ENCODE results near the gene DCTN5.
"Not testable (repeated sequence)": the region's sequence is repeated elsewhere in the genome, so short reads cannot be mapped to it uniquely, and the experiment has no call there.

DCTN5 gene

GRCh38 chr16:23611936-23612335 lies 29.3 kb upstream of the DCTN5 start:
- no peaks in the 10 kb centered on the region for H3K9me3 ChIP-seq (ENCODE audit: control insufficient read depth in 2 of 2, low read length in 2 of 2)
- no peak overlapping the region for H3K27ac ChIP-seq (ENCODE audit: low read length)
- peaks cover 13 to 16% of the 10 kb centered on the region in 2 donors for H3K36me3 ChIP-seq (ENCODE audit: control insufficient read depth in 2 of 2, insufficient read depth in 2 of 2, low read length in 2 of 2)
- H3K4me3 ChIP-seq (ENCODE audit: low read length in 2 of 2) = no peak overlapping the region
- H3K9ac ChIP-seq (ENCODE audit: low read length in 2 of 2) = no peak overlapping the region
- no peaks in the 10 kb centered on the region for H3K27me3 ChIP-seq (ENCODE audit: control insufficient read depth in 1 of 2, insufficient read depth in 2 of 2, low read length in 2 of 2)
- no peaks in the 10 kb centered on the region for H3K4me1 ChIP-seq (ENCODE audit: control insufficient read depth, insufficient read depth, low read length)

GRCh38 chr16:23615805-23616204 lies 25.5 kb upstream of the DCTN5 start:
- no peaks in the 10 kb centered on the region for H3K4me1 ChIP-seq (ENCODE audit: control insufficient read depth, insufficient read depth, low read length)
- no peaks in the 10 kb centered on the region for H3K27me3 ChIP-seq (ENCODE audit: control insufficient read depth in 1 of 2, insufficient read depth in 2 of 2, low read length in 2 of 2)
- H3K9me3 ChIP-seq (ENCODE audit: control insufficient read depth in 2 of 2, low read length in 2 of 2) = no peaks in the 10 kb centered on the region
- H3K4me3 ChIP-seq (ENCODE audit: low read length in 2 of 2) = no peak overlapping the region
- H3K9ac ChIP-seq (ENCODE audit: low read length in 2 of 2) = no peak overlapping the region
- peaks cover 12 to 23% of the 10 kb centered on the region in 2 donors for H3K36me3 ChIP-seq (ENCODE audit: control insufficient read depth in 2 of 2, insufficient read depth in 2 of 2, low read length in 2 of 2)
- no peak overlapping the region for H3K27ac ChIP-seq (ENCODE audit: low read length)

- Histone ChIP-seq H3K4me3 (ENCODE audit: low read length in 2 of 2) (no peak overlapping the region), H3K27me3 (ENCODE audit: control insufficient read depth in 1 of 2, insufficient read depth in 2 of 2, low read length in 2 of 2) (no peaks in the 10 kb centered on the region), H3K27ac (ENCODE audit: low read length) (no peak overlapping the region), H3K36me3 (ENCODE audit: control insufficient read depth in 2 of 2, insufficient read depth in 2 of 2, low read length in 2 of 2) (peaks cover 25 to 35% of the 10 kb centered on the region in 2 donors), H3K9me3 (ENCODE audit: control insufficient read depth in 2 of 2, low read length in 2 of 2) (no peaks in the 10 kb centered on the region), H3K9ac (ENCODE audit: low read length in 2 of 2) (no peak overlapping the region), H3K4me1 (ENCODE audit: control insufficient read depth, insufficient read depth, low read length) (no peaks in the 10 kb centered on the region)
Measured at GRCh38 chr16:23624092-23624491, 17.2 kb upstream of the DCTN5 start.

- Histone ChIP-seq H3K36me3 (ENCODE audit: control insufficient read depth in 2 of 2, insufficient read depth in 2 of 2, low read length in 2 of 2) (peaks cover 25% of the 10 kb centered on the region in 2 donors), H3K27me3 (ENCODE audit: control insufficient read depth in 1 of 2, insufficient read depth in 2 of 2, low read length in 2 of 2) (no peaks in the 10 kb centered on the region), H3K9me3 (ENCODE audit: control insufficient read depth in 2 of 2, low read length in 2 of 2) (no peaks in the 10 kb centered on the region), H3K4me3 (ENCODE audit: low read length in 2 of 2) (no peak overlapping the region), H3K27ac (ENCODE audit: low read length) (no peak overlapping the region), H3K4me1 (ENCODE audit: control insufficient read depth, insufficient read depth, low read length) (no peaks in the 10 kb centered on the region), H3K9ac (ENCODE audit: low read length in 2 of 2) (no peak overlapping the region)
Measured at GRCh38 chr16:23629516-23629915, 11.8 kb upstream of the DCTN5 start.

- not testable (repeated sequence) for H3K27ac ChIP-seq (ENCODE audit: low read length); H3K9me3 ChIP-seq (ENCODE audit: control insufficient read depth in 2 of 2, low read length in 2 of 2); H3K9ac ChIP-seq (ENCODE audit: low read length in 2 of 2); H3K4me1 ChIP-seq (ENCODE audit: control insufficient read depth, insufficient read depth, low read length); H3K27me3 ChIP-seq (ENCODE audit: control insufficient read depth in 1 of 2, insufficient read depth in 2 of 2, low read length in 2 of 2); H3K4me3 ChIP-seq (ENCODE audit: low read length in 2 of 2)
- H3K36me3 ChIP-seq (ENCODE audit: control insufficient read depth in 2 of 2, insufficient read depth in 2 of 2, low read length in 2 of 2) = peaks cover 25 to 26% of the 10 kb centered on the region in 2 donors
Measured at GRCh38 chr16:23631874-23632273, 9.4 kb upstream of the DCTN5 start.

- H3K36me3 ChIP-seq (ENCODE audit: control insufficient read depth in 2 of 2, insufficient read depth in 2 of 2, low read length in 2 of 2) = peaks cover 17 to 20% of the 10 kb centered on the region in 2 donors
- H3K27ac ChIP-seq (ENCODE audit: low read length) = no peak overlapping the region
- no peaks in the 10 kb centered on the region for H3K9me3 ChIP-seq (ENCODE audit: control insufficient read depth in 2 of 2, low read length in 2 of 2)
- H3K27me3 ChIP-seq (ENCODE audit: control insufficient read depth in 1 of 2, insufficient read depth in 2 of 2, low read length in 2 of 2) = no peaks in the 10 kb centered on the region
- no peak overlapping the region for H3K9ac ChIP-seq (ENCODE audit: low read length in 2 of 2)
- no peak overlapping the region for H3K4me3 ChIP-seq (ENCODE audit: low read length in 2 of 2)
- no peaks in the 10 kb centered on the region for H3K4me1 ChIP-seq (ENCODE audit: control insufficient read depth, insufficient read depth, low read length)
Measured at GRCh38 chr16:23634461-23635036, 6.7 kb upstream of the DCTN5 start.

- Histone ChIP-seq H3K36me3 (ENCODE audit: control insufficient read depth in 2 of 2, insufficient read depth in 2 of 2, low read length in 2 of 2) (peaks cover 13 to 15% of the 10 kb centered on the region in 2 donors), H3K27ac (ENCODE audit: low read length) (no peak overlapping the region), H3K9ac (ENCODE audit: low read length in 2 of 2) (no peak overlapping the region), H3K9me3 (ENCODE audit: control insufficient read depth in 2 of 2, low read length in 2 of 2) (no peaks in the 10 kb centered on the region), H3K27me3 (ENCODE audit: control insufficient read depth in 1 of 2, insufficient read depth in 2 of 2, low read length in 2 of 2) (no peaks in the 10 kb centered on the region), H3K4me3 (ENCODE audit: low read length in 2 of 2) (no peak overlapping the region), H3K4me1 (ENCODE audit: control insufficient read depth, insufficient read depth, low read length) (peaks cover 3% of the 10 kb centered on the region)
Measured at GRCh38 chr16:23635958-23636357, 5.3 kb upstream of the DCTN5 start.

GRCh38 chr16:23640615-23640930 lies 693 bp upstream of the DCTN5 start:
- peaks cover 9% of the 10 kb centered on the region for H3K4me1 ChIP-seq (ENCODE audit: control insufficient read depth, insufficient read depth, low read length)
- no peaks in the 10 kb centered on the region for H3K27me3 ChIP-seq (ENCODE audit: control insufficient read depth in 1 of 2, insufficient read depth in 2 of 2, low read length in 2 of 2)
- H3K9me3 ChIP-seq (ENCODE audit: control insufficient read depth in 2 of 2, low read length in 2 of 2) = no peaks in the 10 kb centered on the region
- H3K9ac ChIP-seq (ENCODE audit: low read length in 2 of 2) = peak overlapping the region; percentile 97 to 98
- H3K27ac ChIP-seq (ENCODE audit: low read length) = peak overlapping the region; percentile 73
- H3K36me3 ChIP-seq (ENCODE audit: control insufficient read depth in 2 of 2, insufficient read depth in 2 of 2, low read length in 2 of 2) = peaks cover 4 to 9% of the 10 kb centered on the region in 2 donors
- H3K4me3 ChIP-seq (ENCODE audit: low read length in 2 of 2) = peak overlapping the region; percentile 95 to 99

GRCh38 chr16:23642246-23642774 lies 1.0 kb downstream of the DCTN5 start:
- H3K9me3 ChIP-seq (ENCODE audit: control insufficient read depth in 2 of 2, low read length in 2 of 2) = no peaks in the 10 kb centered on the region
- peak overlapping the region; percentile 95 to 99 for H3K4me3 ChIP-seq (ENCODE audit: low read length in 2 of 2)
- peak overlapping the region; percentile 66 to 97 for H3K9ac ChIP-seq (ENCODE audit: low read length in 2 of 2)
- peaks cover 0 to 7% of the 10 kb centered on the region in 2 donors for H3K36me3 ChIP-seq (ENCODE audit: control insufficient read depth in 2 of 2, insufficient read depth in 2 of 2, low read length in 2 of 2)
- no peaks in the 10 kb centered on the region for H3K27me3 ChIP-seq (ENCODE audit: control insufficient read depth in 1 of 2, insufficient read depth in 2 of 2, low read length in 2 of 2)
- H3K27ac ChIP-seq (ENCODE audit: low read length) = no peak overlapping the region
- peaks cover 9% of the 10 kb centered on the region for H3K4me1 ChIP-seq (ENCODE audit: control insufficient read depth, insufficient read depth, low read length)

- H3K9ac ChIP-seq (ENCODE audit: low read length in 2 of 2) = no peak overlapping the region
- no peaks in the 10 kb centered on the region for H3K9me3 ChIP-seq (ENCODE audit: control insufficient read depth in 2 of 2, low read length in 2 of 2)
- H3K36me3 ChIP-seq (ENCODE audit: control insufficient read depth in 2 of 2, insufficient read depth in 2 of 2, low read length in 2 of 2) = peaks cover 3 to 7% of the 10 kb centered on the region in 2 donors
- H3K4me3 ChIP-seq (ENCODE audit: low read length in 2 of 2) = no peak overlapping the region
- no peak overlapping the region for H3K27ac ChIP-seq (ENCODE audit: low read length)
- H3K27me3 ChIP-seq (ENCODE audit: control insufficient read depth in 1 of 2, insufficient read depth in 2 of 2, low read length in 2 of 2) = no peaks in the 10 kb centered on the region
- H3K4me1 ChIP-seq (ENCODE audit: control insufficient read depth, insufficient read depth, low read length) = no peaks in the 10 kb centered on the region
Measured at GRCh38 chr16:23650674-23651416, 9.6 kb downstream of the DCTN5 start.

- no peaks in the 10 kb centered on the region for H3K4me1 ChIP-seq (ENCODE audit: control insufficient read depth, insufficient read depth, low read length)
- peaks cover 3 to 6% of the 10 kb centered on the region in 2 donors for H3K36me3 ChIP-seq (ENCODE audit: control insufficient read depth in 2 of 2, insufficient read depth in 2 of 2, low read length in 2 of 2)
- no peak overlapping the region for H3K9ac ChIP-seq (ENCODE audit: low read length in 2 of 2)
Measured at GRCh38 chr16:23651943-23652468, 10.7 kb downstream of the DCTN5 start.

More at GRCh38 chr16:23651943-23652468, 10.7 kb downstream of the DCTN5 start:
- Histone ChIP-seq H3K27me3 (ENCODE audit: control insufficient read depth in 1 of 2, insufficient read depth in 2 of 2, low read length in 2 of 2) (no peaks in the 10 kb centered on the region), H3K4me3 (ENCODE audit: low read length in 2 of 2) (no peak overlapping the region), H3K9me3 (ENCODE audit: control insufficient read depth in 2 of 2, low read length in 2 of 2) (no peaks in the 10 kb centered on the region), H3K27ac (ENCODE audit: low read length) (no peak overlapping the region)

Data from stomach smooth muscle (tissue), 2 donors.